K562 (cell line): ENCODE measurements around the gene RPL7A. TPM values are rescaled to one million over a fixed set of nuclear protein-coding genes. Genes with fewer than 3 reads are reported as not detected.
A peak's percentile ranks its signal among the peaks of the same experiment; 100 is the strongest.

ENCODE experiments used
- BMI1 ChIP-seq: fragments of 150-350 bp; IDR thresholded peaks from 2 replicates; pipeline ENCODE4 v1.6.1; 2014; ENCODE audit warnings: low read length
- CBX2 ChIP-seq: fragments of 200-600 bp; sonication (generic); IDR thresholded peaks from one replicate; pipeline ENCODE4 v1.6.1; 2012; ENCODE audit warnings: mild to moderate bottlenecking, low read length, inconsistent platforms; ENCODE audit not compliant: insufficient read depth, poor library complexity, severe bottlenecking
- FOXK1 ChIP-seq: sonication (generic); formaldehyde crosslinking; IDR thresholded peaks from 2 replicates; pipeline ENCODE4 v1.8.0; 2022; ENCODE audit warnings: missing genetic modification reagents, mild to moderate bottlenecking, borderline replicate concordance
- HNRNPLL ChIP-seq: fragments of 200-400 bp; formaldehyde crosslinking; IDR thresholded peaks from 2 replicates; pipeline ENCODE4 v1.6.1; 2017; ENCODE audit warnings: low read length, low read depth, mild to moderate bottlenecking; ENCODE audit not compliant: poor library complexity, severe bottlenecking
- KAT7 ChIP-seq: sonication (generic); formaldehyde crosslinking; IDR thresholded peaks from 2 replicates; pipeline ENCODE4 v1.8.0; 2022; ENCODE audit warnings: missing genetic modification reagents, mild to moderate bottlenecking, borderline replicate concordance
- KLF10 ChIP-seq: fragments of 250-450 bp; sonication (Bioruptor Pico); IDR thresholded peaks from 2 replicates; pipeline ENCODE4 v1.6.1; 2021; ENCODE audit warnings: matching md5 sums
- LCOR ChIP-seq: sonication (generic); formaldehyde crosslinking; IDR thresholded peaks from 2 replicates; pipeline ENCODE4 v1.8.0; 2022; ENCODE audit warnings: mild to moderate bottlenecking, missing genetic modification reagents
- MAFG ChIP-seq: fragments of 450-650 bp; conservative IDR thresholded peaks from 2 replicates; pipeline ENCODE4 v1.6.1; 2016; ENCODE audit warnings: missing genetic modification characterization, missing compliant biosample characterization
- NR4A1 ChIP-seq, 2 experiments: fragments of 250-450 bp in 1 of 2; fragments of 450-650 bp in 1 of 2; sonication (Bioruptor Pico) in 1 of 2; IDR thresholded peaks; 2 replicates each; pipeline versions ENCODE4 v1.4.0 to v1.6.1; 2016 to 2020; ENCODE audit warnings: mild to moderate bottlenecking in 2 of 2, missing compliant biosample characterization in 1 of 2, missing genetic modification characterization in 1 of 2, moderate library complexity in 1 of 2
- OTX1 ChIP-seq: fragments of 450-650 bp; formaldehyde crosslinking; IDR thresholded peaks from 2 replicates; pipeline ENCODE4 v1.4.0; 2022; ENCODE audit warnings: mild to moderate bottlenecking
- PHF8 ChIP-seq: fragments of 200-600 bp; sonication (generic); IDR thresholded peaks from 2 replicates; pipeline ENCODE4 v1.6.1; 2012; ENCODE audit warnings: mixed run types, mild to moderate bottlenecking, inconsistent platforms, low read length, moderate library complexity, borderline replicate concordance
- PRDM10 ChIP-seq: fragments of 450-650 bp; IDR thresholded peaks from 2 replicates; pipeline ENCODE4 v1.6.1; 2018; ENCODE audit not compliant: partially characterized antibody
- RBM22 ChIP-seq: fragments of 200-400 bp; formaldehyde crosslinking; IDR thresholded peaks from 2 replicates; pipeline ENCODE4 v1.6.1; 2018; ENCODE audit warnings: low read length, low read depth; ENCODE audit not compliant: poor library complexity, severe bottlenecking
- SIN3B ChIP-seq: fragments of 450-650 bp; IDR thresholded peaks from 2 replicates; pipeline ENCODE4 v1.6.1; 2017; ENCODE audit warnings: low read depth, mild to moderate bottlenecking, moderate library complexity
- ZNF146 ChIP-seq: IDR thresholded peaks from one replicate; pipeline ENCODE4 v1.6.1; 2018; ENCODE audit warnings: missing compliant biosample characterization; ENCODE audit not compliant: unreplicated experiment
- ZNF282 ChIP-seq: sonication (generic); formaldehyde crosslinking; IDR thresholded peaks from 2 replicates; pipeline ENCODE4 v1.8.1; 2023; ENCODE audit warnings: missing genetic modification reagents
- ZNF431 ChIP-seq: sonication (generic); formaldehyde crosslinking; IDR thresholded peaks from 2 replicates; pipeline ENCODE4 v1.8.0; 2022; ENCODE audit warnings: mild to moderate bottlenecking, missing genetic modification reagents
- ZNF511 ChIP-seq: sonication (generic); formaldehyde crosslinking; IDR thresholded peaks from 2 replicates; pipeline ENCODE4 v1.8.0; 2022; ENCODE audit warnings: mild to moderate bottlenecking, missing genetic modification reagents
- ZNF512 ChIP-seq: IDR thresholded peaks from 2 replicates; pipeline ENCODE4 v1.6.1; 2016; ENCODE audit warnings: missing genetic modification characterization, missing compliant biosample characterization
- ZNF785 ChIP-seq: fragments of 250-450 bp; sonication (Bioruptor Pico); IDR thresholded peaks from 2 replicates; pipeline ENCODE4 v1.4.0; 2020; ENCODE audit warnings: mild to moderate bottlenecking
- polyA plus RNA-seq, 8 experiments: library from polyadenylated mRNA; depleted of rRNA in 4 of 8; stranded (reverse) in 5 of 8; unstranded in 3 of 8; fragments of >200 nt; fragmentation: Nextera tagmentation in 2 of 8; fragmentation: Illumina TruSeq in 1 of 8; extraction: Ambion mirVana in 2 of 8; extraction: Trizol in 1 of 8; gene quantifications; 2 replicates each; pipeline versions ENCODE4 v1.2.1 to v1.2.3, GENCODE V29; 2011 to 2014; ENCODE audit warnings: inconsistent platforms in 1 of 8, missing spikeins in 1 of 8
- total RNA-seq, 7 experiments: library from RNA; depleted of rRNA in 6 of 7; stranded (reverse); fragments of >200 nt in 6 of 7; fragmentation: Illumina TruSeq in 2 of 7; extraction: Trizol in 2 of 7; gene quantifications; 2 replicates each; pipeline versions ENCODE4 v1.2.1 to v1.2.3, GENCODE V29; 2011 to 2021; ENCODE audit warnings: low replicate concordance in 1 of 7

The RPL7A gene
- total and polyA plus RNA-seq, 9 of the 15 experiments (the other 6 are each of a cell fraction or from before 2014, with no cell fraction given), result 1,935 to 3,760 (median 2,652) TPM

GRCh38 chr9:133375724-133376654 is 28.0 kb downstream of the RPL7A start, which contains the start of the genes STKLD1 and SURF4 (continued):
- peak; percentile 68 for TF ChIP-seq SIN3B
- no peak for TF ChIP-seq MAFG (tag)
- peak; percentile 94; the same call in 1 of the 2 replicates for TF ChIP-seq PHF8
- TF ChIP-seq KAT7 (CRISPR knock-in tag), result no peak
- peak; percentile 26 for TF ChIP-seq PRDM10
- TF ChIP-seq BMI1, result no peak
- no peak for TF ChIP-seq FOXK1
- TF ChIP-seq ZNF431 (CRISPR knock-in tag), result peak; percentile 88
- TF ChIP-seq LCOR, result no peak; the same call in 1 of the 2 replicates
- no peak for TF ChIP-seq RBM22
- TF ChIP-seq OTX1, result no peak
- no peak for TF ChIP-seq CBX2
- no peak for TF ChIP-seq NR4A1 (CRISPR knock-in tag; IDR thresholded peaks at IDR 0.05)
- no peak for TF ChIP-seq NR4A1 (tag; IDR thresholded peaks at IDR 0.05)
- TF ChIP-seq ZNF146, result no peak
- peak; percentile 25; the same call in 1 of the 2 replicates for TF ChIP-seq ZNF282 (CRISPR knock-in tag)
- peak; percentile 80 for TF ChIP-seq HNRNPLL
- no peak for TF ChIP-seq KLF10 (CRISPR knock-in tag)
- TF ChIP-seq ZNF785, result no peak
- TF ChIP-seq ZNF511, result peak; percentile 94
- no peak for TF ChIP-seq ZNF512 (tag)
